Measurements from ENCODE around the gene NAA80.

DNA sequence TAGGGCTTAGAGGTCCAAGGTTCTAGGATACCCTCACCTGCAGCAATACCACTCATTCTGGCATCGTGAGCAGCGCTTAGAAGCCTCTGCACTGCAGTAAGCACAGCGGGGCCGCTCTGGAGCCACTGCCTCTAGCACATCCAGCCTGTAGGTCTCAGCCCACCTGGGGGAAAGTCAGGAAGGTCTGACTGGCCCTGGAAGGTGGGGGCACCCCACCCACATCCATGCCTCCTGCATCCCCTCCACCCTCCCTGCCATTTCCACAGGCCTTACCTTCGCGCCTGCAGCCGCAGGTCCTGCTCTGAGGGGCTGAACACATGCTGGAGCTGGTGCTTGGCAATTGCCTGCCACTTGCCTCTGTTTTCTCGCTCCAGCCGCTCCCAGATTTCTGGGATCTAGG lies 42.3 kb upstream of the NAA80 start:
- no peak for TF ChIP-seq EZH2 (IDR thresholded peaks at IDR 0.05; ENCODE audit: low read length, unreplicated experiment)
- TF ChIP-seq, protein P1, sequence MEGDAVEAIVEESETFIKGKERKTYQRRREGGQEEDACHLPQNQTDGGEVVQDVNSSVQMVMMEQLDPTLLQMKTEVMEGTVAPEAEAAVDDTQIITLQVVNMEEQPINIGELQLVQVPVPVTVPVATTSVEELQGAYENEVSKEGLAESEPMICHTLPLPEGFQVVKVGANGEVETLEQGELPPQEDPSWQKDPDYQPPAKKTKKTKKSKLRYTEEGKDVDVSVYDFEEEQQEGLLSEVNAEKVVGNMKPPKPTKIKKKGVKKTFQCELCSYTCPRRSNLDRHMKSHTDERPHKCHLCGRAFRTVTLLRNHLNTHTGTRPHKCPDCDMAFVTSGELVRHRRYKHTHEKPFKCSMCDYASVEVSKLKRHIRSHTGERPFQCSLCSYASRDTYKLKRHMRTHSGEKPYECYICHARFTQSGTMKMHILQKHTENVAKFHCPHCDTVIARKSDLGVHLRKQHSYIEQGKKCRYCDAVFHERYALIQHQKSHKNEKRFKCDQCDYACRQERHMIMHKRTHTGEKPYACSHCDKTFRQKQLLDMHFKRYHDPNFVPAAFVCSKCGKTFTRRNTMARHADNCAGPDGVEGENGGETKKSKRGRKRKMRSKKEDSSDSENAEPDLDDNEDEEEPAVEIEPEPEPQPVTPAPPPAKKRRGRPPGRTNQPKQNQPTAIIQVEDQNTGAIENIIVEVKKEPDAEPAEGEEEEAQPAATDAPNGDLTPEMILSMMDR (conservative IDR thresholded peaks at IDR 0.05; ENCODE audit: low read depth, low read length) = no peak

Data from PC-3 (cell line).